ENCODE measurements around the gene DUSP8.

Gene DUSP8

DNA sequence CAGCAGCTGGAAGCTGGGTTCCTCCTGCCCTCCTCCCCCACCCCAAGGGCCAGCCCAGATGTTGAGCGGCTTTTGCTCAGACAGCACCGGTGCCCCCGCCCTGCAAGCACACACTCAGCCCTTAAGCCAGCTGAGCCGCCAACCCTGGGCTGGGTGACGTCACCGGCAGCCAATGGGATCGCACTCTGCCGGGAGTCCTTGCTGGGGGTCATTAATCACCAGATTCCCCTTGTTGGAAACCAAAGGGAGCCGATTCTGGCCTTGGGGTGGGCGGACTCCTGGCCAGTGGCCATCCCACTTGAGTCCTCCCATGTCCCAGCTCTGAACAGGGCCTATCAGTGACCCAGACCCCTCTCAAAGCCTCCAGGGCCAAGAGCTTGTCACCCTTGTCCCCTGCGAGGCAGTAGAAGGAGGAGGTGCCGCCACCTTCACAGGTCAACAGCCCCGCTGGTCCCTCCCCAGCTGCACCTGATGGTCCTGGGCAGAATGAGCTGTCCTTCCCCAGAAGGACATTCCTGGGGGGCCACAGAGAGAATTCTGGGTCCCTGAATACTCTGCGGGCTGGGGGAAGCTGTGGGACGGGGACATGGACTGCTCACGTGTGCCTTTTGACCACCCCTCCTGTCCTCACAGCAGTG, 7.4 kb downstream of the DUSP8 start:
- no peak for DNase-seq

DNA sequence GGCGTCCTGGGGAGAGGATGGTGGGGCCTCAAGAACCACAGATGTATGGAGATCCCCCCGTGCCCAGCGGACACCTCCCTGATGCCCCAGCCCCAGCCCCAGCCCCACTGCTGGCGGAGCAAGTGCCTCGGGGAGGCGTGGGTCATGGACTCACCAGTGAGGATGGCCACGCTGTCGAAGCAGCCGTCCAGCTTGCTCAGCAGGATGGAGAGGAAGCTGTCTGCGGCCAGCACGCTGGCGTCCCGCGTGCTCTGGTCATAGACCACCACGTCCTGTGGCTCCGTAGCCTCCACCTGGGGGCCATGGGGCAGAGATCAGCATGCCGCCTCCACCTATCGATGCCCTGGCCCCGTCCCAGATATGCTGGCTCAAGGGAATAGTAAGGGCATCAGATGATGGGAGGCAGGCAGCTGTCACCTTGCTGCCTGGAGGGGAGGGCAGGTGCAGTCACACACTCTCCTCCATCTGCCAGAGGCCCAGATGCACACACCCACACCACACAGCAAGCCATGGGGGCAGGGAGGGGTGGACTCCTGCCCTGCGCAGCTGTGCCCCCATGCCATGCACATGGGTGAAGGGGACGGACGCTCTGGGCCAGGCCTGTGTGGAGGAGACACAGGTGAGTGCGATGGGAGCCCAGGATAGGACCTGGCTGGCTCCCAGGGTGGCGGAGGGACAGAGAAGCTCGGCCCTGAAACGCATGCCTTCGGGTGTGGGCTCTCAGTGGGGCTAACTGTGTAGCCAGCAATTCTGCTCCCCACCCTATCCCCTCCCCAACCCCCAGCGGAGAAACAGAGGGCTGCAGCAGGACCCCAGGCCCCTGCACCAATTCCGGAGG, 8.2 kb downstream of the DUSP8 start:
- DNase-seq = no peak

DNA sequence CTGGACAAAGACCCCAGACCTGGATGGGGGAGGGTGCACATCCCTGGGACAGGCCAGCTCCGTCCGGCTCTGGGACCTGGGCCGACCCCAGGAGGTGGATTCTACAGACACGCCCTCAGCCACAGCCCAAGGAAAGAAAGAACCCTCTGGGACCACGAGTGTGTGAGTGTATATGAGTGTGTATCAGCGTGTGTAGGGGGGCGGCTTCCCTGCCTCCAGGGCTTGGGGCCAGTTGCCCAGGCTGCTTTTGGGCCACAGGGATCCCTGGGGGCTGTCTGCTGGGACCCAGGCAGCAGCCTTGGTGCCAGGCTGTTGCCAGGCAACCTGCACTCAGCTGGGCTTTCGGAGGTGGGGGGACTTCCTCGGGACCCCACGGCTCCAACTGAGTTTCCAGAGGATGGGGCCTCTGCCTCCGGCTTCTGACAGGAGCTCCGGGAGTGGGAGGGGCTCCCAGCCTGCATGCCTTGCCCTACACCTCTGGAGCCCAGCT, 8.9 kb downstream of the DUSP8 start:
- no peak for DNase-seq

DNA sequence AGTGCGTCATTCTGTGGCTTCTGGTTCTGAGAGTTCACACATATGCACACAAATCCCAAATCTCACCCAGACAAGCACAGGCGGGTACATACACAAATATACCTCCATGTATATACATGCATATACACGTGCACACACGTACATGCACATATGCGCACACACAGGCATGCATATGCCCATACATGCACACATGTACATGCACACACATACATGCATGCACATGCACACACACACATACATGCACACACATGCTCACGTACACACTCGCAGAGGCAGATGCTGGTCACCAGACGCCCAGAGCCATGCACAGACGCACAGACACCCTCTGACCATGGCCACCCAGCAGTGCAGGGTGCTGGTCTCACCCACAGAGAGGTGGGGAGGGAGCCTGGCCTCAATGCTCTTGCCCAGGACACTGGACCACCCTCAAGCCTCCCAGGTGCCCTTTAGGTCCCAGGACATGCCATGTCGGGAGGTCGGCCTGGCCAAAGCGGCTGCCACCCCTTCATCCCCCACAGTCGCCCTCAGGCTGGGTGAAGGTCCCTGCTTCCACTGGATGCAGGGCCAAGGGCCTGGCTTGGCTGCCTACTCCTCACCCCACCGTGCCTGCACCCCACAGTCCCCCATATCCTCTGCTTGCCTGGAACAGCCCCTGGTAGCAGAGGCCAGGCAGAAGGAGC, 9.5 kb downstream of the DUSP8 start:
- DNase-seq = no peak

DNA sequence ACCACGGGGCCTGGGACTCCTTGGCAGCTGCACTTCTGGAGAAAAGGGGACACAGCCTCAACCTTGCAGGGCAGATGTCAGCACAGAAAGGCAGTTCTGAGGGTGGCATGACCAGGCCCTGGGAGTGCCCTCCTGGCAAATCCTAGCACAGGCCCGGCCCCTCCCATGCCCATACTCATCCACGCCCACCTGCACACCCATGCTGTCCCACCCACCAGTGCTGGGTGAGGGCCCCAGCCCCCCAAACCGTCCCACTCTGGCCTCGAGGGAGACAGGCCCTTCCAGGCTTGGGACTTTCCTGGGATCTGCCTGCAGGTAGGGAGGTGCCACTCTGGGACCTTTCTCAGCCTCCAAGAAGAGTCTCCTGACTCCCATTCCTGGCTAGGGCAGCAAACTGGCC, 10.1 kb downstream of the DUSP8 start:
- no peak for DNase-seq

DNA sequence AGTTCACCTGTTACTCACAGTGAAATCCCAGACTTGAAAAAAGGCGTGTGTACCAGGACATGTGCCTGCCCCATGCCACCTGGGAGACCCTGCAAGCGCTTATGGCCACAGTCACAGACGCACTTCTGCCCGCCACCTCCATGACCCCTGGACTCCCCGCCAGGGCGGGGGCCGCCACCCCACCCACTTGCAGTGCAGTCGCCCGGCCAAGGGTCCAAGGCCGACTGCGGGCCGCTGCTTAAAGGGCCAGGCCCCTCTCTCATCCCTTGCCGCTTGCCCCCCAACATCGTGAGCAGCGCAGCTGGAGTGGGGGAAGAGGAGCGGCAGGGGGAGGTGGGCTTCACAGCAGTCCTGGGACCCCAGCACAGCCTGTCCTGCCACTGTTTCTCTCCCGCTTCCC, 10.8 kb downstream of the DUSP8 start:
- no peak for DNase-seq

DNA sequence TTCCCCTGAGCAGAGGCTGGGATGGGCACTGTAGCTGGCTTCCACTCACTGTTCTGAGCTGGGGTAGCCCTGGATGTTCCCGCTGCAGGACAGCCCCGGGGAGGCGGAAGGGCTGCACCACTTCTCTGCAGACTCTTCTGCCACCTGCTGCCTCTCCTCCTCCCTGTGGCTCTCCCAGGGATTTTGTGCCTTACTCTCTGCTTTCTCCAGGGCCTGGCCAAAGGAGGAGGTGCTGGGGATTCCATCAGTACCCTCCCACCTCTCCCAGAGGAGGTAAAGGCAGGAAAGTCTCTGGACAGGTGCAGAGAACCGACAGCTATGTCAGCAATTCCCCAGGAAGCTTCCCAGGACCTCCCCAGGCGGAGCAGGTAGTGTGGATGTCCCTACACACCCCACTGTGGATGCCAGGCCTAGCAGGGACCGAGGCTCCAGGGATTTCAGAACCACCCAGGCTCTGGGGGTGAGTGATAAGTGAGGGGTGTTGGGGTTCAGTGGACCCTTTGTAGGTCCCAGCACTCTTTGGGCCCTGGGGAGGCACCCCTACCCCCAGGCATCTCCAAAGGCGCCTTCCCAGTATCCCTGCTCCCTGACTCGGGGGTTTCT, 11.3 kb downstream of the DUSP8 start:
- DNase-seq = no peak

DNA sequence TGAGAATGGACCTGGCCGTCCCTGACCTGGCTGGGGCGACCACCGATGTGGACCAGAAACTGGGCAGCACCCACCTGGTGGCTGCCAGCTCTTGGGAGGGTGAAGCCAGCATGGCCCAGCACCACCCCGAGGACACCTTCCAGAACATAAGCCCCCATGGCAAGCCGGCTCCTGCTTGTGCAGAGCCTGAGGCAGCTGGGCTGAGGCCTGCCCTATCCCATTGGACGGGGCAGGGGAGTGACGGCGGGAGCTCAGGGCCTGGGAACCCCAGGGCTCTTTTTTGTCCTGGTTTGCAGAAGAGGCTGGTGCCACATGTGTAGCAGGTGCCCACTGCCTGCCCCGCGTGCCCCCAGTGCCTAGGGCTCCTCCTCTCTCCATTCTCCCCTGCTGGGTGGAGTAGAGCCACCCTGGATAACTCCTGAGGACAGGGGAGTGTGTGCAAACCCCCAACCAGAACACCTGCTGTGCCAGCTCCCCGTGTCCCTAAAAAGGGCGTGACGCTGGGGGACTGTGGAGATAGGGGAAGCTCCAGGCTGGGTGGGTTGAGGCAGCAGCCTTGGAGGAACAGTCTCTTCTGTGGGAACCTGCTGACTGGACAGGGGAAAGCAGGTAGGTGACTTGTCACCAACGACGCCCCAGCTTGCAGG, 11.9 kb downstream of the DUSP8 start:
- DNase-seq = no peak

DNA sequence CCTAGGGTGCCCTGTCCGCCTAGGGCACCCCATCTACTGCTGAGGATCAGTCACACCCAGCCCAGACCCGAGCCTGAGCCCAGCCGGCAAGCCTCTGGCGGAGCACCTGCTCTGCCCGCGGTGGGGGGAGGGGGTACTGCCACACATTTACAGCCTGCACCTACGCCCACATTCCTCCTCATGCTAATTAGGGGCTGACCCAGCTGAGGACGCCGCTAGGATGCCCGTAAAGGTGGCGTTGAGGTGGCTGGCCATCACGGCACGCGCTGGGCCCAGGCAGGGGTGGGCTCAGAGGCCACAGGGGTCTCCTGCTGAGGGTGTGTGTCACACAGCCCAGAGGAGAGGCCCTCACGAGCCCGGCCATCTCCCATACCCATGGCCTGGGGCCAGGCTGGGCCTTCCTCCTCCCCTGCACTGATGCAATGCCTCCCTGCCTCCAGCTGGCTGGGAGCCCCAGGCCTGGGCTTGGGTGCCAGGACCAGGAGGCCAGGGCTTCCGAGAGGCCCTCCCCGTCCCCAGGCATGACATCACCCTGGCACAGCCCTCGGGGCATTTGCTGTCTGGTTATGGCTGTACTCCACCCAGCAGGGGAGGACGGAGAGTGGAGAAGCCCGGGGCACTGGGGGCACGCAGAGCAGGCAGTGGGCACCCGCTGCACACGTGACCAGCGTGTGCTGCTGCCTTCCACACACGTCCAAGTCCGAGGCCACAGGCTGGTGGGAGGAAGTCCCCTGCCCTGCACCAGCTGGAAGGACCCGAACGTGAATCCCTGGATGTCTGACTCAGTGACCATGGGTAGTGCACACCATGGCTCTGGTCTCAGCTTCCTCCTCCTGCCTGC, 12.7 kb downstream of the DUSP8 start:
- DNase-seq = no peak

DNA sequence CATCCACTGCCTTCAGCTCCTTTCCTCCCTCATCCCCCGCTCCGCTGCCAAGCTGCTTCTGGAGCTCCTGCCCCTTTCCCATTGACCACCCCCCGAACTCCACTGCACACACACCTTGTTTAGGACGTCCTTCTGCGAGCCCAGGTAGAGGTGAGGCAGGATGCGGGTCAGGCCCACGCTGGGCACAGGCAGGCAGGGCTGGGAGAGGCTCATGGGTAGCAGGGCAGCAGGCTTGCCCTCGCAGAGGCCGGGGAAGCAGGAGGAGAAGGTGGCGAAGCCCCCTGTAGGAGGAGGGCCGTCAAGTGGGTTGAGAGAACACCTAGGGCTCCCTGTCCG, 13.3 kb downstream of the DUSP8 start:
- DNase-seq = no peak

DNA sequence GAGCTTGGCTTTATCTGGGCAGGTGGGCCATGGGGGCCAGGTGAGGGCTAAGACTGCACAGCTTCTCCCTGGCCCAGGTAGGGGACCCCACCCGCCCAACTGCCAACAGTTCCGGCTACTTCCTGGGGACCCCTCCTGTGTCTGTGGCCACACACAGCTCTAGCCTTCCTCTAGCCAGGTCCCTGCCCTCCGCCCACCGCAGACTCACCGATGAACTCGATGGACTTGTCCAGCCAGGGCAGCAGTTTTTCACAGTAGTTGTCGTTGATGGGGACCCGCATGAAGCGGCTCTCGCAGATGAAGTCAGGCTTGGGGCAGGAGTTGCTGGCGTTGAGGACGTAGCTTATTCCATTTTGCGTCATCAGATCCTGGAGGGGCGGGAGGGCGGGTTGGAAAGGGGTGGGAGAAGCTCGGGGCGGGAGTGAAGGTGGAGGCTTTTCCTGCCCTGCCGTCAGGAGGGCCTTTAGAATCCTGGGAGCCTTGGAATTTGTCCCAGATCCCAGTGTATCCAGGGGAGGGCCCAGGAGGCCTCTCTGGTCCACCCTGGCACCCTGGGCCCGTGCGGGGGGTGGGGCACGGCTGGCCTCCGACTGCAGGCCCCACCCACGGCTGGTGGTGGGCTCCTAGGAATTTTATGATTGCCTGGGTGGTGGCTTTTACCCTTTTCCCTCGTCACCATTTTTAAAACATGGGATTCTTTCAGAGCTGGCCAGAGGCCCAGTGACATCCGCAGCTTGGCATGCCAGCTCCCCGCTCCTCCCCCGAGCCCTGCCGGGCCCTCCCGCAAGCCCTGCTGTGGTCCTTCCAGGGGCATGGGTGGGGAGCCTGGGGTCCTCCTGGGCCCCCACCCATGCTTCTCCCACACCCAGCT, 13.9 kb downstream of the DUSP8 start:
- DNase-seq = no peak

DNA sequence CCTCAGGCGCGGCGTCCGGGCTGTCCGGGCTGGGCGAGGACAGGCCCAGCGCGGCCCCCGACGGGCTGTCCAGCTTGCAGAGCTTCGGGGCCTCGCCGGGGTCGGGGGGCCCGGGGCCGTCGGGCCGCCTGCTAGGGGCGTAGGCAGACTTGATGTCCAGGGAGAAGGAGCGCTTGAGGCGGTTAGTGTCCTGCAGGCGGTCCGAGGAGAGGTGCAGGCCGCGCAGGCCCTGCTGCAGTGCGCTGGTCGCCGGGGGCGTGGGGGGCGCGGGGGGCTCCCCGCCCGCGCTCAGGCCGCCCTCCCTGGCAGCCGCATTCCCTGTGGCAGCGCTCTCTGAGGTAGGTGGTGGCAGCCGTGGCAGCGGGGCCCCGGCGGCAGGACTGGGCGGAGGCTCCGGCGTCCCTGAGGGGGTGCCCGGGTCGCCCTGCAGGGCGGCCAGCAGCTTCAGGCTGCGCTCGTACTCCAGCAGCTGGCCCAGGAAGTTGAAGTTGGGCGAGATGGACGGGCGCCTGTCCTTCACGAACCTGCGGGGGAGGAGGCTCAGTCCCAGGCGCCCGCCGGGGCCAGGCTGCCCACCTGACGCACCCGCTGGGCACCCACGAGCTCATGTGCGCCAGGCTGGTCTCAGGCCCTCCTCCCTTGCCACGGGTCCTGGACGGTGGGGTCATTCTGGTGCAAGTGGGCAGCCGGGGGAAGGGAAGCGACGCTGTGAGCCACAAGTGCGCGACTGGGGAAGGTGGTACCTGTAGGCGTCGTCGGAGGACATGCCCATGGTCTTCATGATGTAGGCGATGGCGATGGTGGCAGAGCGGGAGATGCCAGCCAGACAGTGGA, 14.8 kb downstream of the DUSP8 start:
- no peak for DNase-seq

DNA sequence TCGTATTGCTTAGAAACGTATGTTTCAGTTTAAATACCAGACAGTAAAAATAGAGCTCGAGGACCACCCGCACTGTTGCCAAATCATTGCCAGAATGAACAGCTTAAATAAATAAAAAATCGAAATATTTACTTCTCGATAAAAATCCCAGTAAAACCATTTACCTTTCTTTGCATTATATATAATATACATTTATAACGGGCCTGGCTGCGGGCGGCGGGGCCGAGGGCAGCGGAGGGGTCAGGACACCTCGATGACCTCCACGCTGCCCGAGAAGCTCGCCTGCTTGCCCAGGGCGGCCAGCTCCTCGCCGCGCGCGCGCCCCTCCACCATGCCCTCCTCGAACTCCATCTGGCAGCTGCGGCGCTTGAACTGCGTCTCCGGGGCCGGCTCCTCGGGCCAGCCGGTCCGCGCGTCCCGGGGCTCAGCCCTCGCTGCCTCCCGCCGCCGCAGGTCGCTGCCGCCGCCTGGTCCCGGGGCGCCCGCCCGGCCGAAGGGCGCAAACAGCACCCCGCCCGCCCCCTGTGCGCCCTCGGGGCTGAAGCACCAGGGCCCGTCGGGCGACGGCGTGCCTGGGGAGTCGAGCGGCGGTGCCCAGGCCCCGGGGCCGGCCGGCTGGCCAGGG, 15.7 kb downstream of the DUSP8 start:
- DNase-seq = no peak

DNA sequence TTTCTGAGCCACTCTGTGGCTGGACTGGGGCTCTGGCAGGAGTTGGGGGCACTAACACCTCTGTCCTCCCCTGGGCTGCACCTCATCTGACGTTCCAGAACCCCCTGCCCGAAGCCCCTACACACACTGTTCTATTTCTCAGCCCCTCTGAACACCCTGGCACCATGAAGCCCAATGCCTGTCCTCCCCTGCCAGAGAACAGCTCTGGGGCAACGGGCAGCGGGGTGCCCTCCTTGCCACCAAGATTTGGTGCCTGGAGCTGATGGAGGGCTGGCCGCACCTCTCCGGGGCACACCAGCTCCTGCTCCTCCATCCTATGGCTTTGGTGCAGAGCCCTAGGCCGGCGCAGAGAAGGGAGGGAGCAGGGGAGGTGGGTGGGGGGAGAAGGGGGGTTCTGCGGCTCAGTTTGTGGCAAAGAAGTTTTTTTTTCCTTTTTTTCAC, 16.3 kb downstream of the DUSP8 start:
- no peak for DNase-seq

DNA sequence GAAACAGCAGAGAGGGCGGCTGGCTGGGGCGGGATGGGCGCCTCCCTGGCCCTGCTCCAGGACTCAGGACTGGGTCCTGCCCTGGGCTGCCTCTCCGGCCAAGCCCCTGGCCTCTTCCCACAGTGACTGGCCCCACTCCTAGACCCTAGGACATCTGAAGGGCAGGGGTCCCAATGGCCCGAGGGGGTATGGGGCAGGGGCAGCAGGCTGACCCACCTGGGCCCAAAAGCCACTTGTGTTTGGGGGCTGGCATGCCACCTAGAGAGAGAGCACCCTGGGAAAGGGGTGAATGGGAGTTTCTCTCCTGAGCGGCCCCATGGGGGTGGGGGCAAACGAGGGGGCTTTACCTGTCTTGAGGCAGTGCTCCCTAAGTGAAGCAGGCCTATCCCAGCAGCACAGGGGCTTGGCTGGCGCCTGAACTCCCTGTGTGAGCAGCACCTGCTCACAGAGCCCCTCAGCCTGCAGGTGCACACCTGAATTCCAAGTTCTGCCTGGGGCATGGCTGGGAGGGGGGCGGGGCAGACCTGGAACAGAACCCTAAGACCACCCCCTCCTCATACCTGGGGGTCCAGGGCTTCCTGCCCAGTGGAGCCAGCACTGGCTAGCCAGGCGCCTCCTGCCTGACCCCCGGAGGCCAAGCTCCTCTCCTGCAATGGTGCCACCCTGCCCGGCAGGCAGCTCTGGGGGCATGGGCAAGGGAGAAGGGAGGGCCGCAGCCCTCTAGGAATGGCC, 16.9 kb downstream of the DUSP8 start:
- no peak for DNase-seq

DNA sequence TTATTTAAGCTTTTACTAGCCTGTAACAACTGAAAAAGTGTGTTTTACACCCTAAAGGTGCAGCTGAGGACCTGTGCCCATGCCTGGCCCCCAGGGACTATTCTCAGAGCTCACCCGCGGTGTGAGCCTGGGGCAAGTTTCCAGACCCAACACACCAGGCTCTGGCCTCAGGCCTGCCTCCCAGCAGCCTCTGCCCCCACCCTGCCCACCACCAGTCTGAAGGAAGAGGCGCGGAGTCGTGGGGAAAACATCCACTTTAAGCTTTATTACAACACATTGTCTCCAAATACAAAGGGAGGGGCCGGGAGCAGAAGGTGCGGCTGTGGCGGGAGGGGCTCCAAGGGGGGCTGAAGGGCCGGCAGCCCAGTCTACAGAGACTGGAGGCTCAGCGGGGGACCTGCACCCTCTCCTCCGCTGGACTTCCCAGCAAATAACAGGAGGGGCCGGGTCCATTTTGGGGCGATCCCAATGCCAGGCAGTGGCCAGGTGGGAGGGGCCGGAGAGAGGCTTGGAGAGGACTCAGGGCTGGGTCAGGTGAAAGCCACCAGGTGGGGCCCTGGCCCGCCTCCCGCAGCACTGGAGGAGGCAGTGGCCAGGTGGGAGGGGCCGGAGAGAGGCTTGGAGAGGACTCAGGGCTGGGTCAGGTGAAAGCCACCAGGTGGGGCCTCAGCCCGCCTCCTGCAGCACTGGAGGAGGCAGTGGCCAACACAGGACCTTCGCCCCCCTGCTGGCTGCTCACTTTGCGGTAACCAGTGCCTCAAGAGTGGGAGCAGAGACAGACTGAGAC, 18.1 kb downstream of the DUSP8 start:
- no peak for DNase-seq

DNA sequence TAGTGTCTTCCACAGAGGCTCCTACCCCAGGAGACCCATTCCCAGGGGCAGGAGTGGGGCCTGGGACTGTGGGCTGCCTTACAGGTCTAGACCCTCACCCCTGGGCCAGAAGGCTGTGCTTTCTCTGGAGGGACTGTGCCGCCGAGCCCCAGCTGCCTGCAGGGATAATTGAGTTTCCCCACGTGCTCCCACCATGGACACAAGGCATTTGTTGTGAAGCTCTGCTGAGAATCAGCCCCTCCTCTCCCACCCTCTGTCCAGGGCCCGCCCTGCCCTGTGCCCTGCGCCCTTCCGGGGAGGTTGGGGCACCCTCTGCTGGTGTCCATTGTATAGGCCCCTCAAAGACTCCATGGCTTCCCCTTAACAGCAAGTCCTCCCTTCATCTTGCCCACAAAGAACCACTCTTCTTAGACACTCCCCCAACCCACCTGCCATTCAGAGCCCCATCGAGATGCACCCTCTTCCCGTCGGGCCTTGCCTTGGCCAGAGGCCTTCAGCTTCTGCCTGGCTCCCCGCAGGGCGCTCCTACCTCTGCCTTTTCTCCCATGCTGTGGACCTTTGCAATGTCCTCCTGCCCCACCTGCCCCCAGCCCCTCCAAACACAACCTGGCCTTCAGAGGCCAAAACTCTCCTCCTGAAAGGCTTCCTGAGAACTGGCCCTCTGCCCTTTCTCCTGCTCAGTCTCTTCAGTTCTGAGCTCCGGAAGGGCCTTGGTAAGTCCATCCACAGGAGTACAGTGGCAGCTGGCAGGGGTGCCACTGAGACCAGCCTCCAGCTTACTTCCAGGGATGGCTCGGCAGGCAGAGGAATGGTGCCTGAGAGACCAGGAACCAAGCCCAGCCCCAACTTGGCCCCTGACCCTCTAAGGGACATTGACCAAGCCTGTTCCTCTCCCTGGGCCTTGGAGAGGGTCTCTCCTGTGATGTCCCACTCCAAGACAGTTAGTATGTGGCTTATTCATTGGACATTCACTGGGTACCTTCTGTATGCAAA, 22.4 kb downstream of the DUSP8 start:
- no peak for DNase-seq

All from AML-193 (cell line).